Jurkat, Clone E6-1 (cell line): ENCODE measurements around the gene USP36.
A peak's percentile ranks its signal among the peaks of the same experiment; 100 is the strongest.
"Not testable (repeated sequence)": the region's sequence is repeated elsewhere in the genome, so short reads cannot be mapped to it uniquely, and the experiment has no call there.

ENCODE experiments used
- DNase-seq: peaks from one replicate; pipeline ENCODE4 v3.0.0-alpha.2; 2011; ENCODE audit warnings: low read depth, low spot score
- H3K4me3 ChIP-seq: 2 replicates; pipeline ENCODE4 v1.5.1; 2011; ENCODE audit warnings: mild to moderate bottlenecking, low read length, control low read depth, moderate library complexity

The USP36 gene

GRCh38 chr17:78781893-78782304 lies 58.7 kb downstream of the USP36 start, which contains the start of gene CYTH1:
TSS of gene CYTH1 (minus strand) at chr17:78782273. CDS start at chr17:78782223, 50 bp downstream.
- H3K4me3 ChIP-seq: peak within 1 kb of the TSS; percentile 72
- no peak for DNase-seq

GRCh38 chr17:78781104-78781892 lies 59.3 kb downstream of the USP36 start:
- H3K4me3 ChIP-seq: peak overlapping the region; percentile 72
- DNase-seq: no peak

- no peak for DNase-seq
- H3K4me3 ChIP-seq: peak overlapping the region; percentile 72
Observed at GRCh38 chr17:78780335-78780734, 60.3 kb downstream of the USP36 start.

- H3K4me3 ChIP-seq: peak overlapping the region; percentile 72
- DNase-seq: peak; percentile 80
Observed at GRCh38 chr17:78779850-78780249, 60.8 kb downstream of the USP36 start.

- H3K4me3 ChIP-seq, DNase-seq: not testable (repeated sequence)
Observed at GRCh38 chr17:78779286-78779651, 61.3 kb downstream of the USP36 start.

- H3K4me3 ChIP-seq: no peak overlapping the region
- DNase-seq: no peak
Observed at GRCh38 chr17:78777881-78778280, 62.7 kb downstream of the USP36 start.

GRCh38 chr17:78774956-78775571 lies 65.5 kb downstream of the USP36 start:
- peak; percentile 75 for DNase-seq
- peak overlapping the region; percentile 47 for H3K4me3 ChIP-seq

- DNase-seq: no peak
- H3K4me3 ChIP-seq: peak overlapping the region; percentile 47
Observed at GRCh38 chr17:78774453-78774852, 66.2 kb downstream of the USP36 start.

GRCh38 chr17:78771758-78772382 lies 68.7 kb downstream of the USP36 start:
- no peak for DNase-seq
- no peak overlapping the region for H3K4me3 ChIP-seq

GRCh38 chr17:78769196-78769773 lies 71.3 kb downstream of the USP36 start:
- H3K4me3 ChIP-seq: no peak overlapping the region
- no peak for DNase-seq

- no peak for DNase-seq
- H3K4me3 ChIP-seq: no peak overlapping the region
Observed at GRCh38 chr17:78767806-78768205, 72.8 kb downstream of the USP36 start.

- no peak for DNase-seq
Observed at GRCh38 chr17:78766743-78767294, 73.8 kb downstream of the USP36 start.

GRCh38 chr17:78766225-78766624 lies 74.4 kb downstream of the USP36 start:
- H3K4me3 ChIP-seq: no peak overlapping the region
- no peak for DNase-seq

More at GRCh38 chr17:78766743-78767294, 73.8 kb downstream of the USP36 start:
- H3K4me3 ChIP-seq: no peak overlapping the region

- DNase-seq: no peak
Observed at GRCh38 chr17:78765821-78766220, 74.8 kb downstream of the USP36 start.

GRCh38 chr17:78764871-78765270 lies 75.7 kb downstream of the USP36 start:
- H3K4me3 ChIP-seq: no peak overlapping the region

More at GRCh38 chr17:78765821-78766220, 74.8 kb downstream of the USP36 start:
- no peak overlapping the region for H3K4me3 ChIP-seq

GRCh38 chr17:78763561-78763960 lies 77.1 kb downstream of the USP36 start:
- no peak overlapping the region for H3K4me3 ChIP-seq
- no peak for DNase-seq

More at GRCh38 chr17:78764871-78765270, 75.7 kb downstream of the USP36 start:
- DNase-seq: no peak

- DNase-seq: no peak
- no peak overlapping the region for H3K4me3 ChIP-seq
Observed at GRCh38 chr17:78761789-78762406, 78.7 kb downstream of the USP36 start.

- H3K4me3 ChIP-seq: peak overlapping the region; percentile 25
- DNase-seq: no peak
Observed at GRCh38 chr17:78759969-78760352, 80.7 kb downstream of the USP36 start.
